ENCODE data around the gene CCL20.
"Not testable (repeated sequence)": the region's sequence is repeated elsewhere in the genome, so short reads cannot be mapped to it uniquely, and the experiment has no call there.

The CCL20 gene, protein sequence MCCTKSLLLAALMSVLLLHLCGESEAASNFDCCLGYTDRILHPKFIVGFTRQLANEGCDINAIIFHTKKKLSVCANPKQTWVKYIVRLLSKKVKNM

DNA sequence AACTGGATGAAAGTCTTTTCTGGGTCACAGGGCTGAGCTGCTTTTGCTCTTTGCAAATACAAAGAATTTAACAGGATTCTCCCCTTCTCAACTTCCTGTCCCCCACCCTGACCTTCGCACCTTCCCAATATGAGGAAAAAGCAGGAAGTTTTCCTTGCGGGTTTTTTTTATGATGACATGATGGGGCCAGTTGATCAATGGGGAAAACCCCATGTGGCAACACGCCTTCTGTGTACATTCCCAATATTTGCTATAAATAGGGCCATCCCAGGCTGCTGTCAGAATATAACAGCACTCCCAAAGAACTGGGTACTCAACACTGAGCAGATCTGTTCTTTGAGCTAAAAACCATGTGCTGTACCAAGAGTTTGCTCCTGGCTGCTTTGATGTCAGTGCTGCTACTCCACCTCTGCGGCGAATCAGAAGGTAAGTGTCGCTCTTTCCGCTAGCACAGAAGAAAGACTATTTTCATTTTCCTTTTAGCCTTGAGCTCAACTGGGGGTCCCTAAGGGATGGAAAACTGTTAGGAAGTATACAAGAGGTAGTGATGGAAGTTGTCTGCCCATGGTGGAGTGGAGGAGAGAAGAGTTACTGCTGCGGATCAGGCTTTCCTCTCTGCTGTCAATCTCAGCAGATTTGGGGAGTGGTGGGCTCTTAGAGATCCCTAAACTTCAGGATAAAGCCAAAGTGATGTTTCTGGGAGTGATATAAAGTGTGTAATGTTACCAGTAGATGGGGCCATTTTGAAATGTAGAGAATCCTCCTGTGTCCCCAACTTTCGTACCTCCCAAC is at the start of gene CCL20:
CCL20 (plus strand) TSS at position 281 of the 792 bp plus-strand sequence; CDS start at position 351, 70 bp downstream.
- in situ Hi-C loops (cut with MboI; ENCODE audit: low sequenced_read_pairs), result no loop called here

DNA sequence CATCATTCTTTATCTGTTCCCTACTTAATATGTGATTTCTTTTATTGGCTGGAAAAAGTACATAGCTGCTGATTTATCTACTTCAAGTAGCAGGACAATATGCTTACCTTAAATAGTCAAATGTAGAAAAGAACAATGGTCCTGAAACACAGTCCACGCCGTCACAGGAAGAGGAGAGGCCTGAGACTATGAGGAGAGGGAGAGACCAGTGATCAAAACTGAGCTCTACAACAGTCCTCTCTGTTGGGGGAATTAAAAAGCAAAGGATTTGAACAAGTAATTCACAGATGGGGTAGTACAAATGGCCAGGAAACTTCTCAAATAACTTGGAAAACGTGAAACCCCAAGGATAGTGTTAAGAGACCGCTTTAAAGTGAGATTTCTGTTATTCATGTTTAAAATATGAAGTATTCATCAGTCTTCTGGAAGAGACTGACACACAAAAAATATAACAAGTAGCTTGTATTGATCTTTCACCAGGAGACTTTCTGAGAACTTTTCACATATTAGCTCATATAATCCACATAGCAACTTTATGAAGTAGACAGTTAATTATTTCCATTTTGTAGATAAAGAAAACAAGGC is 47.8 kb upstream of the CCL20 start:
- in situ Hi-C loops (cut with MboI; ENCODE audit: low sequenced_read_pairs), result loop anchor here (25.0 kb wide), 1 partner anchor 629 kb away; no protein-coding TSS in a partner anchor

DNA sequence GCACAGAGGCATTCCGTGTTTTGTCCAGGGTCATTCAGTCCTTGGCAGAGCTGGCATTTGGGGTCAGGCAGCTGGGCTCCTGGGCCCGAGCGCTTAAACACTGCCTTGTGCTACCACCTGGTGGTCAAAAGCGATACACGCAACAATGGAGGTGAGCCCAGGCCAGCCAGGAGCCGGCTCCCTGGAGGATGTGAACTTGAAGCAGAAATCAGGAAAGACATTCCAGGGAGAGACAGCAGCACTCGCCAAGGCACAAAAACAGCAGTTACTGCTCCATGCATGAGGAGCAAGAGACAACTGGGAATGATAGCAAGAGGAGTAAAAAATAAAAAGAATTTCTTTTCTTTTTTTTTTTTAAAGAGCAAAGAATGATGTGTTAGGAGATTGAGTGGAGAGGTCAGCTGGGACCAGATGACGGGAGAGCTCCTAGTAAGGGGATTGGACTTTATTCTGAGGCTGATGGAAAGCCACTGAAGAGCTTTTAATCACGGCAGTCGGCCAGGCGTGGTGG is 47.2 kb upstream of the CCL20 start:
- in situ Hi-C loops (cut with MboI; ENCODE audit: low sequenced_read_pairs), result loop anchor here (25.0 kb wide), 1 partner anchor 629 kb away; no protein-coding TSS in a partner anchor

DNA sequence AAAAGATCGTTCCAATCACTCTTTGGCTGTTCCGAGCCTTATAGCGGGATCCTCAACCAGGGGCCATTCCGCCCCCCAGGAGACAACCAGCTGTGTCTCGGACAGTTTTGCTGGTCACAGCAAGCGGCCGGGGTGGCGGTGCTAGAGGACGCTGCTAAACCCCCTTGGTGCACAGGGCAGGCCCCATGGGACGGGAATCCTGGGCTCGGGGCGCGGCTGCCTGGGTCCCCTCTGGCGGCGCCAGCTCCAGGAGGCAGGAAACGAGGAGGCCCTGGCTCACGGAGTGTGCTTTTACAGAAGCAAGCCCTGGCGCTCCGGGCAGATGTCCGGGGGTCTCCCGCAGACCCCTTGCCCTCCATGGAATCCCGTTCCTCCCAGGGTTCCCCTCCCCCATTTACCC is 45.8 kb upstream of the CCL20 start:
- in situ Hi-C loops (cut with MboI; ENCODE audit: low sequenced_read_pairs), result loop anchor here (25.0 kb wide), 1 partner anchor 631 kb away; no protein-coding TSS in a partner anchor

DNA sequence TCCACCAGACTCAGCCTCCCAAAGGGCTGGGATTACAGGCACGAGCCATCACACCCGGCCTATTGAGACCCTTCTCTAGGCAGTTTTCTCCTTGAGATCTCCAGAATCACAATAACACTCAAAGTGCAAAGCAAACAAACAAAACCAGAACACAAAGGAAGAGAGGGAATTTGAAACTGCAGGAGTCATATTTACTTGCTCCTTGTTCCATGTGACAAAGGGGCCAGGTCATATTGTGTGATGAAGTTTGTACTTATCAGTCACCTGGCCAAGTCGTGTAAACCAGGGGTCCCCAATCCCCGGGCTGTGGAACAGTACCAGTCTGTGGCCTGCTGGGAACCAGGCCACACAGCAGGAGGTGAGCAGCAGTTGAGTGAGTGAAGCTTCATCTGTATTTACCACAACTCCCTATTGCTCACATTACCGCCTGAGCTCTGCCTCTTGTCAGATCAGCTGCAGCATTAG is 41.4 kb upstream of the CCL20 start:
- in situ Hi-C loops (cut with MboI; ENCODE audit: low sequenced_read_pairs), result loop anchor here (25.0 kb wide), 1 partner anchor 635 kb away; no protein-coding TSS in a partner anchor

DNA sequence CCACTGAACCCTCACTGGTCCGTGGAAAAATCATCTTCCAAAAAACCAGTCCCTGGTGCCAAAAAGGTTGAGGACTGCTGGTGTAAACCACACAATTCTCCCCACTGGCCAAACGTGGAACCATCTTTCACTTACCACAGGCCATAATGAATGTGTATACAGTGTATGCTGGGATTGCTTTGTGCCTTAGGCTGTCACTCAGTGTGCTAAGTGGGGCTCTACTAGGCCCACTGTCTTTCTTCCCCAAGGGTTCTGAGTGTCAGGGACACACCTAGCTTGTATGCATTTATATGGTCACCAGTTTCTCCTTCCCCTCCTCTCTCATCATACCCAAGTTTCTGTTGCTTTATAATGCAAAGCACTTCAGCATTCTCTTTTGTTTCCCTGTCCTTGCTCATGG is 40.7 kb upstream of the CCL20 start:
- in situ Hi-C loops (cut with MboI; ENCODE audit: low sequenced_read_pairs), result loop anchor here (25.0 kb wide), 1 partner anchor 636 kb away; no protein-coding TSS in a partner anchor

DNA sequence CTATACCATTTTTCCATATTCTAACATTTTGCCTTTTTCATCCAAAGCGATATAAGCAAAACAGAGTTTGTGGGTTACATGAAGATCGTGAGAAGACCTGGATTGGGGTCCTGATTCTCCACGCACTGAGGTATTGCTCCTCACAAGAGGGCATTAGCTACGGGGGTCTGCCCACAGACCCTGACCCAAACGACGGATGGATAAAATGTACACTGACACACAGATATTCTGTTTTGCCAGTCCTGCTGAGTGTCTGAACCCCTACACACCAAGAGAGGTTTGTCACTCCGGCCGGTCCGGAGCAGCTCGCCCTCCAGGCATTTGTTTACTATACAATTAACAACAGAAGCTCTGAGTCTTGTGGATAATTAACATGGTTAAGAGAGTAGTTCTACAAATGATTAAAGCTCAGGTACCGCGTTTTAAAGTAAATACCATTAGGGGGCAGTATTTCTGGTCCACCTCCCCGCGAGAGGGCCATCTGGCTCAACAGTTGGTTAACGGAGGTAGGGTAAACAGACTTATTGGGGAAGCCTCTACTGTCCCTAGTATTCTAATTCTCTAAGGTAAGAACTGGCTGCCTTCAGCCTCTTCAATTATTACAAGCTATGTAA is 39.5 kb upstream of the CCL20 start:
- in situ Hi-C loops (cut with MboI; ENCODE audit: low sequenced_read_pairs), result loop anchor here (25.0 kb wide), 1 partner anchor 637 kb away; no protein-coding TSS in a partner anchor

DNA sequence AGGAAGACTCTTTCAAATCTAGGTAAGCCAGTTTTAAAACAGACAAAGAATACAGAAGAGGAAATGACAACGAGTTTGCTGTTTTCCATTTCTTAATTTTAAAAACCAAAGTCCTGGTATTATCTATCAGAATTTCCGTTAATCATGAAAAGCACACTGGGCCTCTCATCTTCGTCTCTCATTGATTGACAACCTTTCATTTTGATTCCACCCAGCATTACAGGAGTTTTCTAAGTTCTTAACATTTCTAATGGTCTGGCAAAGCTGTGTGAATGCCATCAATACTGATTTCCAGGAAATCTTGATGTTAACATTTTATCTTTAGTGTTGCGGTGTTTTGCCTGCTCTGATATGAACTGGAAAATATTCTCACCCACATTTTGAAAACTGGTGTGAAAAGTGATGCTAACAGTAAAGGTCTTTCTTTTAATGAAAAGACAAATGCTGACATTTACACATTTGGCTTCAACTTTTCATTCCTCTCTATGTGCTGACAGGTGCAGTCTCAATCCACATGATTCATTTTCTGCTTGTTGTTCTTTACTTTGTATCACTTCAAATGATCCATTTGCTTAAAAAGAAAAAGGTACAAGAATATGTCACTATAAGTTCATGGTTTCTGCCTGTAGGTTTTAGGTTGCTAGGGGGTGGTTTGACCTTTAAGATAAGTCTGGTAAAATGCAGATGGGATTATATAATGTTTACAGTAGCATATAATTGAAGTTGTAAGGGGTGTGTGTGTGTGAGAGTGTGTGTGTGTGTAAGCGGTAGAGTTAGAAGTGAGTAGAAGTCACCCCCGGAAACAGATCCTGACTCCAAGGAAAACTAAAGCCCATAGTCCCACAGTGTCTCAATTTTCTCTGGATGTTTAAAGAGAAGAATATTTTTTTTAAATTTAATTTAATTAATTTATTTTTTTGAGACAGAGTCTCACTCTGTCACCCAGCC is 38.5 kb upstream of the CCL20 start:
- in situ Hi-C loops (cut with MboI; ENCODE audit: low sequenced_read_pairs), result loop anchor here (25.0 kb wide), 1 partner anchor 638 kb away; no protein-coding TSS in a partner anchor

DNA sequence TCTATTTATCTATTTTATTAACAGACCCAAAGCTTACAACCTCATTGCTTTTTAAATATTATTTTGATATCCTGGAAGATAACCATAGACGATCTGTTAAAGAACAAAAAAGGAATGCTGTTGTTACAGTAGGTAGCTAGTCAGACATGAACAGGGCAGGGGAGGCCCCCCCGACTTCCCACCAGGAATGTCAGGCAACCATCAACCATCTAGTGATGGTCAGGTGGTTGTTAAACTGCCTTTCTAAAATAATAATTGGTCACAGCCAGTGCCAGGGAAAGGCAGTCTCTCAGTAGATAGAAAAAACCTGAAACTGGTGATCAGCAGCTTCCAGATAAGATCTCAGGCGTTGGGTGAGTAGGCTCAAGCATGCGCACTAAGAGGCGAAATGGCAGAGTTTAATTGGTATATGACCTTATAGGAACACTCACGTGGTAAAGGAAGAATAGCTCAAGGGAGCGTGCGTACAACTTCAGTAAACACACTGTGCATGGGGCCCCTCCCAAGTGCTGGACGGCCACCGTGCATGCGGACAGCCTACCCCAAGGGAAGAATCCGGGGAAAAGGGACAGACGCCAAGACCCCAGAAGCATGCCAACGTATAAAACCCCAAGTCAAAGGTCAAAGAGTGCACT is 32.5 kb upstream of the CCL20 start:
- in situ Hi-C loops (cut with MboI; ENCODE audit: low sequenced_read_pairs), result no loop called here

DNA sequence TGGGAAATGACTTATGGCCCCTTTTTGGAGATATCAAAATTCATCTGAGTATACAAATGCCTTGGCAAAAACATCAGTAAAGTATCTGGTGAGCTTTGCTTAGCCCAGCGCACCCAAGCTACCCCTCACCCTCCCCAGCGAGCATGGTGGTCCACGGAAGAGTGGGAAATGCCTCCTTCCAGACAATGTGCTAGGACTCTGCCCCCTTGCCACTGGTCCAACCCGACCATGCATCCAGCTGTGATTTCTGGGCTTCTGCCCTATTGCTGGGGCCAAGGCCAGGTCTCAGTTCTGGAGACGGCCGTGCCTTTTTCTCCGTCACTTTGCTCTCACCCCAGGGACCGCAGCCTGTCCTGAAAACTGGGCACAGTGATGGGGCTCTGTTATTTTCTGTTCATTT is 31.8 kb upstream of the CCL20 start:
- in situ Hi-C loops (cut with MboI; ENCODE audit: low sequenced_read_pairs), result no loop called here

DNA sequence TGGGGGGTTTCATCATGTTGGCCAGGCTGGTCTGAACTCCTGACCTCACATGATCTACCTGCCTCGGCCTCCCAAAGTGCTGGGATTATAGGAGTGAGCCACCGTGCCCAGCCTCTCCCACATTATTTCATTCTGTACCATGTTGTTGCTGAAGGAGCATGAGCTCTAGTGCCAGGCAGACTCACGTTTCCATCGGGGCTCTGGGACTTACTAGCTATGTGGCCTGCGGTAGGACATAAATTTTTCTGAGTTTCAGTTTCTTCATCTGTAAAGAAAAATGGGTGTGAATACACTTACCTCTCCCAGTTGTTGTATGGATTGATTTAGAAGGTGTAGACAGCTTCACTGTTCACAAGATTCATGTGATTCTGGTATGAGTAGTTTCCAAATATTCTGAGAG is 30.8 kb upstream of the CCL20 start:
- in situ Hi-C loops (cut with MboI; ENCODE audit: low sequenced_read_pairs), result no loop called here

DNA sequence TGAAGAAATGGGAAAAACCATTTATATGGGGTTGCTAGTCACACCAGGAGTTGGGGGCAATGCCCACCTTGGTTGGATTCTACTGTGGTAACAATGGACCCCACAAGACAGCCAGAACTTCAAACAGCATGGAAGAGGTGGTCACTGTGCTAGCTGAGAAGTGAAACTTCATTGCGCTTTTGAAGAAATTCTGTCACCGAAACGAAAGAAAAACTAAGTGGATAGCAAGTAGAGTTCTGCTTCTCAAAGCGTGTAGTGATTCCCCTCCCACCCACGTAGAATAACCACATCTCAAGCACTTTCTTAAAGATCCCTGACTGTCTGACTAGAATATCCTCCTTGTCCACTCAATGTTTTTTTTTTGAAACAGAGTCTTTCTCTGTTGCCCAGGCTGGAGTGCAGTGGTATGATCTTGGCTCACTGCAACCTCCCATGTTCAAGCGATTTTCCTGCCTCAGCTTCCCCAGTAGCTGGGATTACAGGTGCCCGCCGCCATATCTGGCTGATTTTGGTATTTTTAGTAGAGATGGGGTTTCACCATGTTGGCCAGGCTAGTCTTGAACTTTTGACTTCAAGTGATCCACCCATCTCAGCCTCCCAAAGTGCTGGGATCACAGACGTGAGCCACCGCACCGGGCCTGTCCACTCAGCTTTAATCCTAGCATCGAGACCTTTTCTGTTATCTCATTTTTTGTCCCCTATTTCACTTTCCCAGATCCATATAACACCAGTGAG is 30.1 kb upstream of the CCL20 start:
- in situ Hi-C loops (cut with MboI; ENCODE audit: low sequenced_read_pairs), result no loop called here

DNA sequence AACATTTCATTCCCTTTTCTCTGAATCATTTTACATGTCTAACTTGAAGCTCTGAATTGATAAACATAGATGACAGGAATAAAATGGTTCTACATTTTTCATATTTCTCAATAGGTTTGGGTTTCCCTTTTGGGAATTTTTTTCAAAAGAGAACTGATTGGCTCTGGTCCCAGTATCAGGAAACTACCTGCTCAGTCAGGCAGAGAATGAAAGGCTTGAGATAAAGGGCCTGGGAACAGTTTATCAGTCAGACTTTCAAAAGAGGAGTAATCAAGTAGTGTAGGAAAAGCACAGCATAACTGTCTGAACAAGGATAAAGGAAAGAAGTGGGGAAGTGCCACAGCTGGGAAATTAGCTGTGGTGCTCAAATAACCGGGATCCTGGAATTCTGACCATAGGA is 28.3 kb upstream of the CCL20 start:
- in situ Hi-C loops (cut with MboI; ENCODE audit: low sequenced_read_pairs), result no loop called here

DNA sequence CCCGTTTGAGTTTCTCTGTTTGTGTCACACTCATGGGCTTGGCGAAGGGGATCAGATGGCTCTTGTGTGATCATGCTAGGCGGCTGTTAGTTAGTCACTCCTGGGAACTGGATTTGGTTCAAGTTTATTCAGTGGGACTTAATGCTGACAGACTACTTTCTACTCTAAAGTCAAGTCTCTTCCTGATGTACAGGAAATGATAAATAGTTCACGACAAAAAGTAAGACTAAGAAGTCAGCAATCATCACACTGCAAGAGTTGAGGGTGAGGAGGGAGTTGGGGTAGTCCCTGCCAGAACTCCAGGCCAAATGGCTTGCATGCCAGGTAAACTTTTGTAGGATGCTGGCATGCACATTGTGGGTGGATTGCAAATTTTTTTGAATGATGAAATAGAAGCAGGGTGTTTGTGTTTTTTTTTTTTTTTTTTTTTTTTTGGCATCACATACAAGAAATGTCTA is 25.1 kb upstream of the CCL20 start:
- in situ Hi-C loops (cut with MboI; ENCODE audit: low sequenced_read_pairs), result no loop called here

DNA sequence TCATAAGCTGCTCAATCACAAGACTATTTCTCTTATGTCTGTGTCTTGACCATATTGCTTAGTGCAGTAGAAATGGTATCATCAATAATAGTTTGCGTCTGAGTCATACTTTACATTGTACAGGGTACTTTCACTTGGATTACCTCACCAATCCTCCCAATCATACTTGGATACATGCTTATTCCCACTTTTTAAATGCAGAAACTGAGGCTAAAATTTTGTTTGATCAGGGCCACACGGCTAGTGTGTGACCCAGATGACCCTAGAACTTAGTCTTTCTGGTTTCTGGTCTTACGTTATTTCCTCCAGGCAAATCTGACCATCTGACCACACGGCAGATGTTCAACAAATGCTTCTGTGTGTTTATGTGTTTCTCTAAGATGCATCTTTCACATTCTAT is 23.8 kb upstream of the CCL20 start:
- in situ Hi-C loops (cut with MboI; ENCODE audit: low sequenced_read_pairs), result no loop called here

DNA sequence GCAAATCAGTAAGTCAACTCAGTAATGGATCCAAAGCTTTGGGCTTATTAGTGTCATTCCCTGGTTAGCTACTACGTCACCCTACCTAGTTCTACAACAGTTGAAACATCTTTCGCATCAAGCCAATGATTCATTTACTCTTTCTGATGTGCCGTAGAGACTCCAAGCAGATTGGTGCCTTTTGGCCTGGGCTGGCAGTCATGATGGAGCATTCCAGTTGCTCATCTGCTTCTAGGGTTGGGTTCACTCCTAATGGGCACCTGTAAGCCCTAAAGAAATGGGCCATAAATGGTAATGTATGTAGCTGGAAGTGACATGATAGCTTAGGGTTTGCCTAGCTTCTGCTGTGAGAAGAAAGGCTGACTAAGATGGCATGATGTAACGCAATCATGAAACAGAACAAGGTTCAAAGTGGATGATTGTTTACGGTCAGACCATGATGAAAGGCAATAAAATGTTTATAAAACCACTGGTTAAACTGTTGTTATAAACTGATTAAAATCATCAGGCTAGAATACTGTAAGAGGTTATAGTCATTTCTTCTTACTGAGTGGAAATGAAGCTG is 20.4 kb upstream of the CCL20 start:
- in situ Hi-C loops (cut with MboI; ENCODE audit: low sequenced_read_pairs), result no loop called here

DNA sequence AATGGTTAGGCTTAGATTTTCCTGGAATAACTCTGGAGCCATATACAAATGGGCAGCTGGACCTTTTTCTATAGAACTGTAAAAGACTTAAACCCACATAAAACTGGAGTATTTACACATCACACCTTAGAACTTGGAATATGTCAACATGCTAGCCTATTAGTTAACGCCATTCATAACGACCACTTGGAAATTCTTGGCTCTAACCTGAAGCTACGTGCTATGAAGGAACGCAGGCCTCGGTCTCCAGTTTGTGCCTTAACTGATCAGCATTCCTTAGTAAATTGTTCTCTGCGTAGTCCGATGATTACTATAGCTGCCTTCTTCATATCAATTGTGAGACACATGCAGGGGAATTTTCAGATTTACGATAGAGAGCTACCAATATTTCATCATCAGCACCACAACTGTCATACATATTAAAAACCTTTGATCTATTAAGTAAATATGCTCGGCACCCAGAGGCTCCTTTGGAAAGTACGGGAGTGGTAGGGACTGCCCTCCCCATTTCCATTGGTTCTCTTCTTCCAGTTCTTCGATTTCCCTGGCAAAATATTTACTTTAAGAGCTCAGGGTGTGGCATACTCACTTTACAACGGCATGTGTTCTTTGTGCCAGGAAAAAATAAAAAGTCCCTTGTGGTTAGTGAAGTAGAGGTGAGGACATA is 17.5 kb upstream of the CCL20 start:
- in situ Hi-C loops (cut with MboI; ENCODE audit: low sequenced_read_pairs), result no loop called here

DNA sequence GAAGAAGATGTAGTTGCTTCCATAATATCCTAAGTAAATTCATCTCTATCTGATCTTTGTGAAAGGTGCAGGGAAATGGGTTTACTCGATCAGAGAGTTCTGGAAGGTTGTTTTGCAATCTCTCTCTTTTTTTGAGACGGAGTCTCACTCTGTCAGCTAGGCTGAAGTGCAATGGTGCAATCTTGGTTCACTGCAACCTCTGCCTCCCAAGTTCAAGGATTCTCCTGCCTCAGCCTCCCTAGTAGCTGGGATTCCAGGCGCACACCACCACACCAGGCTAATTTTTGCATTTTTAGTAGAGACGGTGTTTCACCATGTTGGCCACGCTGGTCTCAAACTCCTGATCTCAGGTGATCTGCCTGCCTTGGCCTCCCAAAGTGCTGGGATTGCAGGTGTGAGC is 16.9 kb upstream of the CCL20 start:
- in situ Hi-C loops (cut with MboI; ENCODE audit: low sequenced_read_pairs), result not testable (repeated sequence)
